Measurements from ENCODE around the gene ZMYND8. TPM values are rescaled to one million over a fixed set of nuclear protein-coding genes. Genes with fewer than 3 reads are reported as not detected.
"Not testable (repeated sequence)": the region's sequence is repeated elsewhere in the genome, so short reads cannot be mapped to it uniquely, and the experiment has no call there.

ZMYND8 gene
- total and polyA plus RNA-seq, 5 donors, result 10.0 to 35.7 (median 31.4) TPM

DNA sequence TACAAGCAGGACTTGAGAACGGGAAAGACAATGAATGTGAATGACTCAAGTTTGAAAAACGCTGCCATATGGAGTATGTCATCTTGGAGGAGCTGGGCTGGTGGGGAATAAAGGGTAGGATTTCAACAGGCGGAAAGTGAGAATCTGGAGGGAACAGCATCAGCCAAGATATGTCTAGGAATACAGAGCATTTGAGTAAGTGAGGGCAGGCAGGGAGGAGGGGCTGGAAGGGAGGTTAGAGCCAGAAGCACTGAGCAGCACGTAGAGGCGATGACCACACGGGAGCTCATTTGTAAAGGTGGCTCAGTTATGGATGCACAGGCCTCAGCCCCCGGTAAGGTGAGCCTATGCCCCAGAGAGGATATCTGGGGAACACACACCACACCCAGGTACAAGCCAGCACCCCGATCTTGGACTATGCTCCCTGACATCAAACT lies 115.1 kb downstream of the ZMYND8 start:
- 70% methylated on average over 8 of the region's 8 CpGs for WGBS
- ATAC-seq (peak; percentile 66 to 76), DNase-seq (peak in 2 of 3 donors; percentile 35 to 71)
- H3K9me3 ChIP-seq (ENCODE audit: control insufficient read depth, low read length), result no peaks in the 10 kb centered on the region
- intact Hi-C loops (cut with DNase I), result no loop called here
- H3K27me3 ChIP-seq (ENCODE audit: control insufficient read depth, insufficient read depth), result no peaks in the 10 kb centered on the region
- H3K27ac ChIP-seq (ENCODE audit: low read length), result no peak overlapping the region
- H3K4me1 ChIP-seq (ENCODE audit: control insufficient read depth, insufficient read depth, low read length), result no peaks in the 10 kb centered on the region
- no peak overlapping the region for H3K4me3 ChIP-seq (ENCODE audit: low read length)

DNA sequence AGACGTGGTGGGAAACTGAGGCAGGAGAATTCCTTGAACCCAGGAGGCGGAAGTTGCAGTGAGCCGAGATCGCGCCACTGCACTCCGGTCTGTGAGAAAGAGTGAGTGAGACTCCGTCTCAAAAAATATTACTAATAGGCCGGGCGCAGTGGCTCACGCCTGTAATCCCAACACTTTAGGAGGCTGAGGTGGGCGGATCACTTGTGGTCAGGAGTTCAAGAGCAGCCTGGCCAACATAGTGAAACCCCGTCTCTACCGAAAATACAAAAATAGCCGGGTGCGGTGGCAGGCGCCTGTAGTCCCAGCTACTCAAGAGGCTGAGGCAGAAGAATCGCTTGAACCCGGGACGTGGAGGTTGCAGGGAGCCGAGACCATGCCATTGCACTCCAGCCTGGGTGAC lies 116.4 kb downstream of the ZMYND8 start:
- DNase-seq, result peak in 1 of 3 donors; percentile 24
- H3K9me3 ChIP-seq (ENCODE audit: control insufficient read depth, low read length); H3K4me3 ChIP-seq (ENCODE audit: low read length); H3K27me3 ChIP-seq (ENCODE audit: control insufficient read depth, insufficient read depth); H3K27ac ChIP-seq (ENCODE audit: low read length); intact Hi-C loops (cut with DNase I); ATAC-seq; H3K4me1 ChIP-seq (ENCODE audit: control insufficient read depth, insufficient read depth, low read length): not testable (repeated sequence)
- WGBS, result 97% methylated on average over 20 of the region's 20 CpGs

DNA sequence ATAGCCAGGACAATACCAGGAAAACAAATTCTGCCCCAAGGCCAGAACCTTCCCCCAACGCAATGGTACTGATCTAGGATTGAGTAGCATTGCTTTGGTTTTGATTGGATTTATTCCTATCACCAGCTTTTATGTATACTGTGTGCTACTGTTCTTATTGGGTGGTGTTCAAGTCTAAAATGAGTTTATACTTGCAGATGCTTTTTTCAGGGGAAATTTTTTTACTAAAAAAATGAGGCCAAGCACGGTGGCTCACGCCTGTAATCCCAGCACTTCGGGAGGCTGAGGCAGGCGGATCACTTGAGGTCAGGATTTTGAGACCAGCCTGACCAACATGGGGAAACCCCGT lies 116.8 kb downstream of the ZMYND8 start:
- WGBS, result 93% methylated on average over 6 of the region's 6 CpGs
- Histone ChIP-seq H3K4me3 (ENCODE audit: low read length) (no peak overlapping the region), H3K4me1 (ENCODE audit: control insufficient read depth, insufficient read depth, low read length) (no peaks in the 10 kb centered on the region), H3K9me3 (ENCODE audit: control insufficient read depth, low read length) (no peaks in the 10 kb centered on the region), H3K27ac (ENCODE audit: low read length) (no peak overlapping the region), H3K27me3 (ENCODE audit: control insufficient read depth, insufficient read depth) (no peaks in the 10 kb centered on the region)
- no peak for DNase-seq
- ATAC-seq, result peak; percentile 40 to 65
- intact Hi-C loops (cut with DNase I), result no loop called here

DNA sequence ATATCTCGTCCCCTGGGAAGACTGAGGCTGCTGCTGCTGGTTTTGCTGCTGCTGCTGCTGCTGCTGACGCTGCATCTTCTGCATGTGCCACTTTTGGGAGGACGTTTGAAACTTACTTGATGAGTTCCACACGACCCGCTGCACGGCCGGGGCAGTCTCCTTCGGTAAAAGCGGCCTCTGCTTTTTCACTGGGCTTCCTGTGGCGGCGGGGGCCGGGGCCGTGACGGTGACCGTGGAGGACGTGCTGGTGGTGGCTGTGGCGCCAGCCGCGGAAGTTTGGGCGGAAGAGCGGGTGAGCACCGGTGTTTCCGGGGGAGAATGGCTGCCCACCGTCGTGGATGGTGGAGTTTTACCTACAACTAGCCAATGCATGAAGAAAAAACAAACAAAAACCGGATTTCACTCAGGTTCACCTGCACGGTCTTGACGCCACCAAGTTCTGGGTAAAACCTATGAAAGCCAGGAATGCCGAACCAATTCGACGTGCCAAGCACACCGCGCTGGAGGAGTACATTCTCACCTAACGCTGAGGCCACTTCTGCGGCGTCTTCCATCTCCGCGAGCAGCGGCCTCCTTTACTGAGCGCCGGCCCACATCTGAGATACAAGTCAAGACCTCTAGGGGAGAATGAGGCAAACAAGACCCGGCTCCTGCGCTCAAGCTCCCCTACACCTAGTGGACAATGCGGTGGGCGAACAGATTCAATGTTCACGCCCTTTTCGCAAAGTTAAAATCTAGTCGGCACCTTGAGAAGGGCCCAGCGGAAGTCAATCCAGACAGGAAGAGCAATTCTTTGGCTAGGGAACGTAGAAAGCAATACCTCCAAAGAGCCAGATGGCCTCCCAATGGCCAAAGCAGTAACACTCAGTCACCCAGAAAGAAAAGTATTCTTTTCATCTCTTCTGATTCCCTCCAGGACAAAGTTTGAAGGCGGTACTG lies 117.5 kb downstream of the ZMYND8 start:
- 92% methylated on average over 51 of the region's 51 CpGs for WGBS
- ATAC-seq, result no peak

DNA sequence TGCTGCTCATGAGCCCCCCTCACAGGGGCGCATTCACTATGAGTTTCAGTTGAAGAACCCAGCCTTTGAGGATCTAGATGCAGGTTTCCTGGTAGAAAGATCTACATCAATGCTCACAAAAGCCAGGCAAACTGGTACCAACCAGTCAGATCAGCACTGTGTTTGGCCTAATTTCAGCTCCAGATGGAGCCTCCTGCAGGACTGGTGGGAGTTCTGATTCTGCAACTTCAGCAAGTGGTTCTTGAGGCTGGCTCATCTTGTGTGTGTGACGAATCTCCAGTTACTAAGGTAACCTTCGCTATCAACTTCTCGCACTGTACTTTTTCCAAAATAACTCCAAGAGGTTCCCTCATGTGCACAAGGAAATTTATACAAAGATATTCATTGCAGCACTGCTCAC lies 118.8 kb downstream of the ZMYND8 start:
- no peaks in the 10 kb centered on the region for H3K4me1 ChIP-seq (ENCODE audit: control insufficient read depth, insufficient read depth, low read length)
- intact Hi-C loops (cut with DNase I), result no loop called here
- ATAC-seq (no peak), DNase-seq (no peak)
- no peak overlapping the region for H3K4me3 ChIP-seq (ENCODE audit: low read length)
- whole genome bisulfite sequencing, result 91% methylated on average over 4 of the region's 4 CpGs
- no peak overlapping the region for H3K27ac ChIP-seq (ENCODE audit: low read length)
- no peaks in the 10 kb centered on the region for H3K27me3 ChIP-seq (ENCODE audit: control insufficient read depth, insufficient read depth)
- H3K9me3 ChIP-seq (ENCODE audit: control insufficient read depth, low read length), result no peaks in the 10 kb centered on the region

More for the DNA sequence above, 117.5 kb downstream of the ZMYND8 start:
- Histone ChIP-seq H3K9me3 (ENCODE audit: control insufficient read depth, low read length) (no peaks in the 10 kb centered on the region), H3K27me3 (ENCODE audit: control insufficient read depth, insufficient read depth) (no peaks in the 10 kb centered on the region), H3K4me3 (ENCODE audit: low read length) (no peak overlapping the region), H3K4me1 (ENCODE audit: control insufficient read depth, insufficient read depth, low read length) (no peaks in the 10 kb centered on the region), H3K27ac (ENCODE audit: low read length) (no peak overlapping the region)
- intact Hi-C loops (cut with DNase I), result no loop called here
- DNase-seq, result peak in 1 of 3 donors; percentile 34

DNA sequence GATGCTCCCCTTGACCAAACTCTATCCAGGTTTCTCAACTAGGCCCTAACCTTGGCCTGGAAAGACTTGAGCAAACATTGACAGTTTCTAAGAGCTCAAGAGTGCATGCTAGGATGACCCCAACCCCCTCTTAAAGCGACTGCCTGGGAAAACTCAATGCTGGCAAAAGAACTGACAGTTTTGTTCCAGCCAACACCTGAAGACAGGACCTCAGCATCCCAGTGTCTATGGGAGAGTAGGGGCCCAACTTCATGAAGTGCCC lies 119.9 kb downstream of the ZMYND8 start:
- H3K4me1 ChIP-seq (ENCODE audit: control insufficient read depth, insufficient read depth, low read length), result no peaks in the 10 kb centered on the region
- no peak overlapping the region for H3K4me3 ChIP-seq (ENCODE audit: low read length)

DNA sequence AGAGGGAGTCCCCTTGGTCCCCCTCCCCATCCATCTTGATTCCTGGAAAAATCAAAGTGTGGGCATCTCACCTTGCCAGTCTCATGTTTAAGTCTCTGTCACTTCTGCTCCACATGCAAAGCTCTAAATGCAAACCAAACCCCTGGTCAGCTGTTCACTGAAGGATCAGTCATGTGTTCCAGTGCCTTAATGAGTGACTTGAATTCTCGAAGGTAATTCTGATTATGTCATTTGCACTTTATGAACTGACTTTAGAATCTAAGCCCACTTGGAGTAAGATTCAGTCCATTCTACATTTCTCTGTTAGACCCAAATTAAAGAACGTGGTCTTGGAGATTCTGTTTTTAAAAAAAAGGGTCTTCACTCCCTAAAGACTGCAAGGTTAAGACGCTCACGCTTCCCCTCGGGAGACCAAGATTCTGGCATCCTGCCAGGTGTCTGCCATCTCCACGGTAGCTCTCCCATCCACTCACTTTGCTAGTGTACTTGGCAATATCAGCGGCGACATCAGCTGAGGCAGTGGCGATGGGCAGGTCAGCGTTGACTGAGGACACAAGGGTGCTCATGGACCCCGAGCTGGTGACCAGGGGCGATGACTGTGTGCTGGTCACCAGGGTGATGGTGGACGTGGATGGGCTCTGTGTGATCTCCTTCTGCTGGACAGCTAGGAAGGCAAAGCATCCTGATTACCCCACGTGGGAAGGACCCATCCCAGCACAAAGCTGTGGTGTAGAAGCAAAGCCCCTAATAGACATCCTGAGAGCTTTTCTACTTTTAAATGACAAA lies 120.5 kb downstream of the ZMYND8 start:
- Histone ChIP-seq H3K9me3 (ENCODE audit: control insufficient read depth, low read length) (no peaks in the 10 kb centered on the region), H3K4me1 (ENCODE audit: control insufficient read depth, insufficient read depth, low read length) (no peaks in the 10 kb centered on the region), H3K27ac (ENCODE audit: low read length) (no peak overlapping the region), H3K4me3 (ENCODE audit: low read length) (no peak overlapping the region), H3K27me3 (ENCODE audit: control insufficient read depth, insufficient read depth) (no peaks in the 10 kb centered on the region)
- intact Hi-C loops (cut with DNase I), result no loop called here
- 79% methylated on average over 14 of the region's 14 CpGs for WGBS
- ATAC-seq (no peak), DNase-seq (peak in 1 of 3 donors; percentile 38)

More for the DNA sequence above, 119.9 kb downstream of the ZMYND8 start:
- DNase-seq (no peak), ATAC-seq (no peak)
- 93% methylated on average over 1 of the region's 1 CpG for WGBS
- Histone ChIP-seq H3K27me3 (ENCODE audit: control insufficient read depth, insufficient read depth) (no peaks in the 10 kb centered on the region), H3K9me3 (ENCODE audit: control insufficient read depth, low read length) (no peaks in the 10 kb centered on the region), H3K27ac (ENCODE audit: low read length) (no peak overlapping the region)
- intact Hi-C loops (cut with DNase I), result no loop called here

DNA sequence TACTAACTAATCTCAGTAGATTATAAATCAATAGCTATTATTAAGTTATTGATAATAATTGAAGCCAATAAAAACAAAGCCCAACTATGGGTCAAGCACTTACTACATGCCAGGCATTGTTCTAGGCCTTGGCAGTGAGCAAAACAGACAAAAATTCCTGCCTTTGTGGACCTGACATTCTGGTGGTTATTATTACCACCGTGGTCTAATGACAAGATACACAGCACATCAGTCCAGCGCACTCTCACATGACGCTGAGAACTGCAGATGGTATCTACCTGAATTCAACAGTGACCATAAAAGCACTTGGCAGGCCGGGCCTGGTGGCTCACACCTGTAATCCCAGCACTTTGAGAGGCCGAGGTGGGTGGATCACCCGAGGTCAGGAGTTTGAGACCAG lies 121.4 kb downstream of the ZMYND8 start:
- no peaks in the 10 kb centered on the region for H3K27me3 ChIP-seq (ENCODE audit: control insufficient read depth, insufficient read depth)
- no peak overlapping the region for H3K27ac ChIP-seq (ENCODE audit: low read length)
- ATAC-seq (no peak), DNase-seq (no peak)
- no peak overlapping the region for H3K4me3 ChIP-seq (ENCODE audit: low read length)
- H3K9me3 ChIP-seq (ENCODE audit: control insufficient read depth, low read length), result no peaks in the 10 kb centered on the region
- intact Hi-C loops (cut with DNase I), result no loop called here
- 93% methylated on average over 6 of the region's 6 CpGs for WGBS
- H3K4me1 ChIP-seq (ENCODE audit: control insufficient read depth, insufficient read depth, low read length), result no peaks in the 10 kb centered on the region

DNA sequence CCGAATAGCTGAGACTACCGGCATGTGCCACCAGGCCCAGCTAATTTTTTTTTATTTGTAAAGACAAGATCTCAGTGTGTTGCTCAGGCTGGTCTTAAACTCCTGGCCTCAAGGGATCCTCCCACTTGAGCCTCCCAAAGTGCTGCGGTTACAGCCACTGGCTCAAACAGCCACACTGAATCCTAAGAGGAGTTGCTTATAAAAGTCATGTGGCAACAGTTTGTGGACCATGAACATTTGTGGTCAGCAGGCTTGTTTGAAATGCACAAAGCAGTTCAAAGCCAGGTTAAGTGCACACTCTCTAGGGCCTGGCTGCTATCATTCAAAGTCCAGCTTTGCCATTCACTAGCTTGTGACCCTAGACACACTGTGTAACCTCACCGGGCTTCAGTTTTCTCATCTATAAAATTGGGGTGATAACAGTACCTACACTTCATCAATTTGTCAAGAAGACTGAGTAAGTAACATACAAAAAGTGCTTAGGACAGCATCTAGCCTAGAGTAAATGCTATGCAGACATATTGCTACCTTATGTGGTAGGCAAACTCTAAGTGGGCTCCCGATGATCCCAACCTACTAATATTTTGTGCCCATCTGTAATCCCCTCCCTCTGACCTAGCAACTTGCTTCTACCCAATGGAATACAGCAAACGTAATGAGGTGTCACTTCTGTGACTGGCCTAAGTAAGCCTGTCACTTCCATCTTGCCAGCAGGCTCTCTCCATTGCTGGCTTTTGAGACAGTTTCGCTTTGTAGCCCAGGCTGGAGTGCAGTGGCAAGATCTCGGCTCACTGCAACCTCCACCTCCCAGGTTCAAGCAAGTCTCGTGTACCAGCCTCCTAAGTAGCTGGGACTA lies 122.9 kb downstream of the ZMYND8 start:
- no peak overlapping the region for H3K4me3 ChIP-seq (ENCODE audit: low read length)
- no peaks in the 10 kb centered on the region for H3K27me3 ChIP-seq (ENCODE audit: control insufficient read depth, insufficient read depth)
- H3K9me3 ChIP-seq (ENCODE audit: control insufficient read depth, low read length), result no peaks in the 10 kb centered on the region
- intact Hi-C loops (cut with DNase I), result no loop called here
- no peak for ATAC-seq
- no peaks in the 10 kb centered on the region for H3K4me1 ChIP-seq (ENCODE audit: control insufficient read depth, insufficient read depth, low read length)
- DNase-seq, result no peak
- 92% methylated on average over 9 of the region's 9 CpGs for WGBS
- no peak overlapping the region for H3K27ac ChIP-seq (ENCODE audit: low read length)

DNA sequence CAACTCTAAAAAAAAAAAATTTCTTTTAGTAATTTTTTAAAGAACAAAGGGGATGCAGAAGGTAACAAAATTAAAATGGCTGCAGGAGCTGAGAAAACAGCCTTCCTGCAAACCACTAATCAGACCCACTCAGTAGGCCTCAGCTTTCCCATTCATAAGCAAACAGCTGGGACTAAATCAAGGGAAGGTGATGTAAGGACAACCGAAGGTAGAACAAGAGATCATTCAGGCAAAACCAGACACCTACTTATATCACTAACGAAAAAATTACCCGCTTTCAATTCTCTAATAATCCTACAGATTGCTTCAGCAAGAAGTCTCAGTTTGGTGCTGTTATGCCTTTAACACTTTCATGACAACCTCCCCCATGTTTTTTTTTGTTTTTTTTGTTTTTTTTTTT lies 124.0 kb downstream of the ZMYND8 start:
- DNase-seq, result no peak

More for the DNA sequence above, 124.0 kb downstream of the ZMYND8 start:
- Histone ChIP-seq H3K4me3 (ENCODE audit: low read length) (no peak overlapping the region), H3K4me1 (ENCODE audit: control insufficient read depth, insufficient read depth, low read length) (no peaks in the 10 kb centered on the region), H3K27ac (ENCODE audit: low read length) (no peak overlapping the region), H3K27me3 (ENCODE audit: control insufficient read depth, insufficient read depth) (no peaks in the 10 kb centered on the region), H3K9me3 (ENCODE audit: control insufficient read depth, low read length) (no peaks in the 10 kb centered on the region)
- no peak for ATAC-seq
- 93% methylated on average over 3 of the region's 3 CpGs for whole genome bisulfite sequencing
- intact Hi-C loops (cut with DNase I), result no loop called here

Data from right cardiac atrium (tissue), 5 donors.